K562 (cell line): ENCODE measurements around the gene MAML3. TPM values are rescaled to one million over a fixed set of nuclear protein-coding genes. Genes with fewer than 3 reads are reported as not detected.

Experiments used
- ATAC-seq: fragments of 200-7000 bp; cut with Tn5 transposase; 3 replicates; pipeline ENCODE4 v1.9.1; 2020; ENCODE audit warnings: moderate library complexity
- BruUV-seq: library from RNA; stranded (reverse); fragments of 400-500 nt; replicated peaks from 2 replicates; lab custom pipeline; 2021; lab: Mats Ljungman, UMichigan
- CTCF ChIA-PET: fragments of 300-600 bp; formaldehyde crosslinking; extraction: SDS; loops from one replicate; lab custom pipeline; 2021; ENCODE audit warnings: low intra/inter-chr PET ratio; lab: Yijun Ruan, JAX
- POLR2A ChIA-PET: fragments of 300-600, 350-650 bp; sonication (Branson Sonifier 250); formaldehyde crosslinking; extraction: SDS; loops from one replicate; lab custom pipeline; 2021; ENCODE audit warnings: antibody characterized with exemption, inconsistent platforms; lab: Yijun Ruan, JAX
- DNase-seq, 4 experiments: peaks; one replicate each; pipeline versions ENCODE4 v3.0.0 to v3.0.0-alpha.2; 2011 to 2018; ENCODE audit warnings: low spot score in 3 of 4, mixed read lengths in 3 of 4; ENCODE audit errors: extremely low read depth in 1 of 4
- FAIRE-seq: peaks from 2 replicates; lab custom pipeline; 2011; peaks lifted over from hg19 to GRCh38; lab: Jason Lieb, UNC
- H2AFZ ChIP-seq: 2 replicates; pipeline ENCODE4 v1.6.0; 2011; ENCODE audit warnings: low read depth, low read length, control low read depth, inconsistent platforms
- H3K27ac ChIP-seq: fragments of 200-600 bp; 3 replicates; pipeline ENCODE4 v1.8.0; 2011; ENCODE audit warnings: low read depth, mild to moderate bottlenecking, control low read depth, inconsistent platforms, low read length, moderate library complexity, mixed read lengths; ENCODE audit errors: extremely low read depth
- H3K27me3 ChIP-seq, 2 experiments: fragments of 300-600 bp in 1 of 2; 2 replicates in 1 of 2; 3 replicates in 1 of 2; pipeline versions ENCODE4 v1.6.0 to v1.8.0; 2011; ENCODE audit warnings: inconsistent platforms in 2 of 2, low read length in 2 of 2, mild to moderate bottlenecking in 1 of 2, mixed read lengths in 1 of 2, moderate library complexity in 1 of 2; ENCODE audit not compliant: control insufficient read depth in 2 of 2, insufficient read depth in 2 of 2
- H3K36me3 ChIP-seq: fragments of 300-600 bp; 3 replicates; pipeline ENCODE4 v1.8.0; 2011; ENCODE audit warnings: mild to moderate bottlenecking, low read length, inconsistent platforms; ENCODE audit not compliant: control insufficient read depth, insufficient read depth
- H3K4me1 ChIP-seq, 2 experiments: fragments of 200-600 bp in 1 of 2; replicated peaks in 1 of 2; 2 replicates in 1 of 2; 3 replicates in 1 of 2; pipeline versions ENCODE4 v1.5.1 to v1.8.0; 2011; ENCODE audit warnings: inconsistent platforms in 2 of 2, low read length in 2 of 2, mild to moderate bottlenecking in 1 of 2, mixed read lengths in 1 of 2, moderate library complexity in 1 of 2; ENCODE audit not compliant: control insufficient read depth in 2 of 2, insufficient read depth in 2 of 2
- H3K4me2 ChIP-seq: 2 replicates; pipeline ENCODE4 v1.6.1; 2011; ENCODE audit warnings: low read length, control low read depth, inconsistent platforms, mixed read lengths; ENCODE audit not compliant: insufficient read depth
- H3K4me3 ChIP-seq: fragments of 200-600 bp; sonication (generic), shearing (Covaris generic); 2 replicates; pipeline ENCODE4 v1.5.1; 2016; ENCODE audit warnings: control low read depth, inconsistent platforms
- H3K79me2 ChIP-seq: fragments of 200-600 bp; 3 replicates; pipeline ENCODE4 v1.8.0; 2011; ENCODE audit warnings: low read length, inconsistent platforms; ENCODE audit not compliant: control insufficient read depth, insufficient read depth
- H3K9ac ChIP-seq, 2 experiments: 2 replicates each; pipeline versions ENCODE4 v1.6.0 to v1.6.1; 2011; ENCODE audit warnings: low read depth in 2 of 2, low read length in 2 of 2, control low read depth in 1 of 2, inconsistent platforms in 1 of 2, mild to moderate bottlenecking in 1 of 2, mixed read lengths in 1 of 2; ENCODE audit not compliant: insufficient read depth in 1 of 2
- H3K9me1 ChIP-seq: one replicate; pipeline ENCODE4 v1.6.0; 2011; ENCODE audit warnings: inconsistent platforms, mild to moderate bottlenecking, low read length, moderate library complexity; ENCODE audit not compliant: control insufficient read depth, insufficient read depth
- H3K9me3 ChIP-seq: replicated peaks from 2 replicates; pipeline ENCODE4 v1.5.1; 2011; ENCODE audit warnings: low read depth, low read length, inconsistent platforms; ENCODE audit not compliant: control insufficient read depth, insufficient read depth
- H4K20me1 ChIP-seq: replicated peaks from 2 replicates; pipeline ENCODE4 v1.6.1; 2011; ENCODE audit warnings: low read length, inconsistent platforms, mixed read lengths; ENCODE audit not compliant: control insufficient read depth, insufficient read depth
- CBFA2T3 ChIP-seq: fragments of 450-650 bp; IDR thresholded peaks from 2 replicates; pipeline ENCODE4 v1.6.1; 2017
- ELF1 ChIP-seq: fragments of 200-800 bp; sonication (Bioruptor generic); IDR thresholded peaks from 2 replicates; pipeline ENCODE4 v1.6.1; 2016; ENCODE audit warnings: missing genetic modification characterization, missing compliant biosample characterization
- ETV1 ChIP-seq: fragments of 450-650 bp; conservative IDR thresholded peaks from 2 replicates; pipeline ENCODE4 v1.6.1; 2016; ENCODE audit warnings: missing genetic modification characterization, control low read depth, low read depth, missing compliant biosample characterization
- HDGF ChIP-seq: fragments of 450-650 bp; IDR thresholded peaks from 2 replicates; pipeline ENCODE4 v1.6.1; 2016
- HEY1 ChIP-seq: fragments of 250-450 bp; sonication (Bioruptor Pico); IDR thresholded peaks from 2 replicates; pipeline ENCODE4 v1.5.0; 2020; ENCODE audit warnings: mild to moderate bottlenecking, moderate library complexity, borderline replicate concordance
- HNRNPL ChIP-seq: fragments of 200-400 bp; formaldehyde crosslinking; IDR thresholded peaks from 2 replicates; pipeline ENCODE4 v1.6.1; 2017; ENCODE audit warnings: low read depth, mild to moderate bottlenecking, low read length
- KLF16 ChIP-seq: IDR thresholded peaks from 2 replicates; pipeline ENCODE4 v1.6.1; 2016; ENCODE audit warnings: antibody characterized with exemption
- TAF9B ChIP-seq: fragments of 450-650 bp; IDR thresholded peaks from 2 replicates; pipeline ENCODE4 v1.6.1; 2018; ENCODE audit warnings: mild to moderate bottlenecking; ENCODE audit not compliant: partially characterized antibody
- TBP ChIP-seq: optimal IDR thresholded peaks from 2 replicates; pipeline ENCODE3; 2011; ENCODE audit warnings: low read depth, low read length, improper control_type of control experiment
- ZNF124 ChIP-seq: sonication (generic); formaldehyde crosslinking; IDR thresholded peaks from 2 replicates; pipeline ENCODE4 v1.8.1; 2022; ENCODE audit warnings: missing genetic modification reagents
- WGBS: fragments of 100-300 bp; shearing (Covaris generic); methylation state at CpG from one replicate; pipeline ENCODE4 v1.1.6; 2016; ENCODE audit warnings: low coverage, mixed read lengths; ENCODE audit not compliant: insufficient coverage; ENCODE audit errors: missing lambda C conversion rate; 5-methylcytosine and 5-hydroxymethylcytosine counted together
- in situ Hi-C: fragments of 300-500 bp; cut with MboI; formaldehyde crosslinking; loops from 4 replicates; pipeline ENCODE4 v1.15.0; 2018; ENCODE audit warnings: inconsistent platforms, mixed read lengths
- intact Hi-C: fragments of 100-400 bp; cut with micrococcal nuclease; formaldehyde crosslinking; loops from 2 replicates; pipeline ENCODE4 v1.14.2; 2022
- polyA plus RNA-seq, 8 experiments: library from polyadenylated mRNA; depleted of rRNA in 4 of 8; stranded (reverse) in 5 of 8; unstranded in 3 of 8; fragments of >200 nt; fragmentation: Nextera tagmentation in 2 of 8; fragmentation: Illumina TruSeq in 1 of 8; extraction: Ambion mirVana in 2 of 8; extraction: Trizol in 1 of 8; gene quantifications; 2 replicates each; pipeline versions ENCODE4 v1.2.1 to v1.2.3, GENCODE V29; 2011 to 2014; ENCODE audit warnings: inconsistent platforms in 1 of 8, missing spikeins in 1 of 8
- total RNA-seq, 7 experiments: library from RNA; depleted of rRNA in 6 of 7; stranded (reverse); fragments of >200 nt in 6 of 7; fragmentation: Illumina TruSeq in 2 of 7; extraction: Trizol in 2 of 7; gene quantifications; 2 replicates each; pipeline versions ENCODE4 v1.2.1 to v1.2.3, GENCODE V29; 2011 to 2021; ENCODE audit warnings: low replicate concordance in 1 of 7
- TF ChIP-seq, protein P1 (sequence below), 3 experiments: fragments of 200-800 bp in 1 of 3; fragments of 250-450 bp in 1 of 3; fragments of 450-650 bp in 1 of 3; sonication (Bioruptor Pico) in 1 of 3; sonication (Bioruptor generic) in 1 of 3; formaldehyde crosslinking in 1 of 3; IDR thresholded peaks; 2 replicates each; pipeline versions ENCODE4 v1.6.1 to v1.8.0; 2016 to 2022; ENCODE audit warnings: mild to moderate bottlenecking in 2 of 3, missing genetic modification characterization in 2 of 3, missing compliant biosample characterization in 1 of 3, moderate library complexity in 1 of 3

MAML3 gene
- total and polyA plus RNA-seq, 9 of the 15 experiments (the other 6 are each of a cell fraction or from before 2014, with no cell fraction given), result 0.01 to 0.55 (median 0.25) TPM

DNA sequence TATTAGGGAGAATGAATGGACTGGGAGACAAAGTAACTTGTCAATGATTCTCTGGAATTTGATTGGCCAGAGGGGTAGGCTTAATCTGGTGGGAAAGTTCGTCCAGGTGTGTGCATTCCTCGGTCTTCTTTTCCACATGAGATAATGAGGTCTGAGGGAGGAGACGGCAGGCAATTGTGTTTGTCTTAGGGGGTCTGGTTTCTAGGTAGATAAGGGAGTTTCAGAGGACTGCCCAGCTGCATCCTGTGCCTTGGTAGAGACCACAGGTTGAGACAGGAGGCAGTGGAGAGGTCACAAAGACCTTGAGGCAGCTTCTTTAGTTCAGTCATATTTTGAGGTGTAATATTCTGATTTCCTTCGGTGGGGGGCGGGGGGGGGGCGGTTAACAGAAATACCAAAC is 484.1 kb downstream of the MAML3 start:
- DNase-seq, result no peak

DNA sequence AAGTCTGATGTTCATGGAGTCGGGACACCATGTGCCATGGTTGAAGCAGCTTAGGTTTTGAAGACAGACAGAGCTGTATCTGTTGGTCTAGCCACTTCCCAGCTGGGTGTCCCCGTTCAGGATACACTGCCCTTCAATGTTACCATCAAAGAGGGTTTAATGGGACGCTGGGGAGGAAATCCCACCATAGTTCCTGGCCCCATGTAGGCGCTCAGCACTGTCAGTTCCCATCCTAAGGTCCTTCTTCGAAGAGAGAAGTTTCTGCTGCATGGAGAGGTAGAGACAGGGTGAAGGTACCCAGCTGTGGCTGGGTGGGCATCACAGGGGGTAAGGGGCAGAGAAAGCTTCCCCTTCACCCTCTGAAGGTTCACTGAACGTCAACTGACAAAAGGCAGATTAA is 484.6 kb downstream of the MAML3 start:
- H3K4me3 ChIP-seq, result no peak overlapping the region
- no peak overlapping the region; the same call in 1 of the 2 replicates for H3K4me2 ChIP-seq
- intact Hi-C loops, result loop anchor here (5.0 kb wide), 1 partner anchor 483 kb away; the partner anchor contains the start of gene MAML3
- TF ChIP-seq HNRNPL (no peak), HEY1 (CRISPR knock-in tag) (no peak), ZNF124 (CRISPR knock-in tag) (no peak), ETV1 (no peak), ELF1 (no peak), KLF16 (no peak), TAF9B (no peak), HDGF (no peak)
- TF ChIP-seq, protein P1, sequence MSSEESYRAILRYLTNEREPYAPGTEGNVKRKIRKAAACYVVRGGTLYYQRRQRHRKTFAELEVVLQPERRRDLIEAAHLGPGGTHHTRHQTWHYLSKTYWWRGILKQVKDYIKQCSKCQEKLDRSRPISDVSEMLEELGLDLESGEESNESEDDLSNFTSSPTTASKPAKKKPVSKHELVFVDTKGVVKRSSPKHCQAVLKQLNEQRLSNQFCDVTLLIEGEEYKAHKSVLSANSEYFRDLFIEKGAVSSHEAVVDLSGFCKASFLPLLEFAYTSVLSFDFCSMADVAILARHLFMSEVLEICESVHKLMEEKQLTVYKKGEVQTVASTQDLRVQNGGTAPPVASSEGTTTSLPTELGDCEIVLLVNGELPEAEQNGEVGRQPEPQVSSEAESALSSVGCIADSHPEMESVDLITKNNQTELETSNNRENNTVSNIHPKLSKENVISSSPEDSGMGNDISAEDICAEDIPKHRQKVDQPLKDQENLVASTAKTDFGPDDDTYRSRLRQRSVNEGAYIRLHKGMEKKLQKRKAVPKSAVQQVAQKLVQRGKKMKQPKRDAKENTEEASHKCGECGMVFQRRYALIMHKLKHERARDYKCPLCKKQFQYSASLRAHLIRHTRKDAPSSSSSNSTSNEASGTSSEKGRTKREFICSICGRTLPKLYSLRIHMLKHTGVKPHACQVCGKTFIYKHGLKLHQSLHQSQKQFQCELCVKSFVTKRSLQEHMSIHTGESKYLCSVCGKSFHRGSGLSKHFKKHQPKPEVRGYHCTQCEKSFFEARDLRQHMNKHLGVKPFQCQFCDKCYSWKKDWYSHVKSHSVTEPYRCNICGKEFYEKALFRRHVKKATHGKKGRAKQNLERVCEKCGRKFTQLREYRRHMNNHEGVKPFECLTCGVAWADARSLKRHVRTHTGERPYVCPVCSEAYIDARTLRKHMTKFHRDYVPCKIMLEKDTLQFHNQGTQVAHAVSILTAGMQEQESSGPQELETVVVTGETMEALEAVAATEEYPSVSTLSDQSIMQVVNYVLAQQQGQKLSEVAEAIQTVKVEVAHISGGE (CRISPR knock-in tag; IDR thresholded peaks at IDR 0.05), result no peak
- TF ChIP-seq, all 486 proteins: peak for 0
- DNase-seq (no peak), ATAC-seq (no peak), FAIRE-seq (no peak)
- peaks cover 49% of the 10 kb centered on the region; the same call in 2 of the 3 replicates for H3K79me2 ChIP-seq
- H4K20me1 ChIP-seq, result no peaks in the 10 kb centered on the region; the same call in 1 of the 2 replicates
- H3K4me1 ChIP-seq, result peaks cover 17 to 36% of the 10 kb centered on the region in 2 experiments; a peak in 4 of 5 replicates
- H3K27me3 ChIP-seq, result no peaks in the 10 kb centered on the region
- 62% methylated on average over 6 of the region's 6 CpGs for WGBS
- in situ Hi-C loops, result no loop called here
- no peak overlapping the region for H3K9ac ChIP-seq
- no TSS peak for BruUV-seq
- H3K27ac ChIP-seq, result no peak overlapping the region
- H3K36me3 ChIP-seq, result peaks cover 6% of the 10 kb centered on the region; the same call in 1 of the 3 replicates
- no peak overlapping the region for H2AFZ ChIP-seq
- ChIA-PET POLR2A (no interaction called here), CTCF (no interaction called here)
- H3K9me3 ChIP-seq, result no peaks in the 10 kb centered on the region
- H3K9me1 ChIP-seq, result no peaks in the 10 kb centered on the region

More for the DNA sequence above, 484.1 kb downstream of the MAML3 start:
- Histone ChIP-seq H3K9me3 (no peaks in the 10 kb centered on the region), H3K4me3 (no peak overlapping the region), H3K79me2 (peaks cover 49% of the 10 kb centered on the region; the same call in 2 of the 3 replicates), H3K4me1 (peaks cover 14 to 30% of the 10 kb centered on the region in 2 experiments; a peak in 3 of 5 replicates), H3K4me2 (no peak overlapping the region), H3K36me3 (peaks cover 6% of the 10 kb centered on the region; the same call in 1 of the 3 replicates), H3K27ac (no peak overlapping the region), H3K9me1 (no peaks in the 10 kb centered on the region), H3K9ac (no peak overlapping the region), H2AFZ (no peak overlapping the region), H3K27me3 (no peaks in the 10 kb centered on the region), H4K20me1 (no peaks in the 10 kb centered on the region; the same call in 1 of the 2 replicates)
- FAIRE-seq, result no peak
- no peak for ATAC-seq
- ChIA-PET CTCF (no interaction called here), POLR2A (no interaction called here)
- peak; percentile 59 for TF ChIP-seq CBFA2T3
- TF ChIP-seq TBP, result no peak
- 21% methylated on average over 3 of the region's 6 CpGs for WGBS
- in situ Hi-C loops (no loop called here), intact Hi-C loops (loop anchor here (5.0 kb wide), 1 partner anchor 482 kb away; the partner anchor contains the start of gene MAML3)
- no TSS peak for BruUV-seq
